ENCODE results near the gene TWF2.

Gene TWF2

DNA sequence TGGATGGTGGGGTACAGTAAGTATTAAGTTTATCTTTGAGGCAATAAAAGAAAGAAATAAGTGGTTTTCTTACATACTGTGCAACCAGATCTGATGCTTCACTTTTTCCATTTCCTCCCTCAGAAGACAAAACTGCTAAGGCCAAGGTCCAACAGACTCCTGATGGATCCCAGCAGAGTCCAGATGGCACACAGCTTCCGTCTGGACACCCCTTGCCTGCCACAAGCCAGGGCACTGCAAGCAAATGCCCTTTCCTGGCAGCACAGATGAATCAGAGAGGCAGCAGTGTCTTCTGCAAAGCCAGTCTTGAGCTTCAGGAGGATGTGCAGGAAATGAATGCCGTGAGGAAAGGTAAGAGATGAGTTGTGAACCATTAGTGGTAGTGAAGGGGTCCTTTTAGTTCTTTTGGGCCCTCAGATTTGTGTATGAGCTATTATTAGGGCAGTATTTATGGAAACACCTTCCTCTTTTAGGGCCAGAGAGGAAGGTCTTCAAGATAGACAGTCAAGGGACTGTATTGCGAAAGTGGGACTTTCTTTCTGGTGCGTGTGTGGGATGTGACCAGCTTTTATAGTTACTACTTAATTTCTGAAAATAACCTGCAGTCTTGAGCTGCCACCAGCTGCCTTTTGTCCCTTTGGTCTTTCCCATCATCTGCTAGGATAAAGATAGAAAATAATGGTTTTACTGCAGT is 36.4 kb downstream of the TWF2 start:
- H3K36me3 ChIP-seq (ENCODE audit: insufficient read depth, low read length), result peaks cover 57% of the 10 kb centered on the region
- no peak for DNase-seq (ENCODE audit: low read depth, low spot score)
- no peak for TF ChIP-seq EZH2 (IDR thresholded peaks at IDR 0.05)
- no peak for TF ChIP-seq POLR2AphosphoS5 (IDR thresholded peaks at IDR 0.05; ENCODE audit: borderline replicate concordance, low read depth, low read length)
- no peak for TF ChIP-seq FOXP2 (optimal IDR thresholded peaks at IDR 0.05; ENCODE audit: control extremely low read depth, extremely low read length, insufficient read depth)
- H3K27ac ChIP-seq, result no peak overlapping the region
- H3K9me3 ChIP-seq (ENCODE audit: low read depth, low read length), result no peaks in the 10 kb centered on the region
- no peak overlapping the region for H3K9ac ChIP-seq (ENCODE audit: insufficient read length)
- H3K4me3 ChIP-seq, result no peak overlapping the region

DNA sequence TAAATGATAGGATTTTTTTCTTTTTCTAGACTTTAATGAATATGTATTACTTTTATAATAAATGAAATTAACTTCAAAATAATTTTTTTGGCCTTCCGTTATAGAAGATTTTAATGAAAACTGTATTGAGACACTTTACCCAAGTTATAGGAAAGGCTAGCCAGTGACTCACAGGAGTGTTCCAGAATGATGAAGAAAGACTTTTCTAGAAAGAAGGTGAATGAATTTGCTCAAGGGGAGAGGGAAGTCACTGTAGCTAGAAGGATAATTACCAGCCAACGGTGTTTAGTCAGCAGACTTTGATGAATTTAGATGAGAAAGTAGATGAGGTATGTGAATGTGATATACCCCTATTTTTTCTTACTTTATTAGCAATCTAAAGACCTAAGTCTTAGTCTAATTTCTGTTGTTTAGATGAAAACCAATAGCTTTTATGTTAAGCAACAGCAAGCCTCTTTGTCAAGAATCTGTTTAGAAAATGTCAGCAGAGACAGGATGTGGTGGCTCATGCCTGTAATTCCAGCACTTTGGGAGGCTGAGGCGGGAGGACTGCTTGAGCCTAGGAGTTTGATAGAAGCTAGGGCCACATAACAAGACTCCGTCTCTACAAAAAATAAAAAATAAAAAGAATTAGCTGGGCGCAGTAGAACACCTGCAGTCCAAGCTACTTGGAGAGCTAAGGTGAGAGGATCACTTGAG is 37.8 kb downstream of the TWF2 start:
- no peak for DNase-seq (ENCODE audit: low read depth, low spot score)
- TF ChIP-seq FOXP2 (optimal IDR thresholded peaks at IDR 0.05; ENCODE audit: control extremely low read depth, extremely low read length, insufficient read depth) (no peak), EZH2 (IDR thresholded peaks at IDR 0.05) (no peak), POLR2AphosphoS5 (IDR thresholded peaks at IDR 0.05; ENCODE audit: borderline replicate concordance, low read depth, low read length) (no peak)
- Histone ChIP-seq H3K4me3 (no peak overlapping the region), H3K9ac (ENCODE audit: insufficient read length) (no peak overlapping the region), H3K9me3 (ENCODE audit: low read depth, low read length) (no peaks in the 10 kb centered on the region), H3K36me3 (ENCODE audit: insufficient read depth, low read length) (peaks cover 49% of the 10 kb centered on the region), H3K27ac (no peak overlapping the region)

DNA sequence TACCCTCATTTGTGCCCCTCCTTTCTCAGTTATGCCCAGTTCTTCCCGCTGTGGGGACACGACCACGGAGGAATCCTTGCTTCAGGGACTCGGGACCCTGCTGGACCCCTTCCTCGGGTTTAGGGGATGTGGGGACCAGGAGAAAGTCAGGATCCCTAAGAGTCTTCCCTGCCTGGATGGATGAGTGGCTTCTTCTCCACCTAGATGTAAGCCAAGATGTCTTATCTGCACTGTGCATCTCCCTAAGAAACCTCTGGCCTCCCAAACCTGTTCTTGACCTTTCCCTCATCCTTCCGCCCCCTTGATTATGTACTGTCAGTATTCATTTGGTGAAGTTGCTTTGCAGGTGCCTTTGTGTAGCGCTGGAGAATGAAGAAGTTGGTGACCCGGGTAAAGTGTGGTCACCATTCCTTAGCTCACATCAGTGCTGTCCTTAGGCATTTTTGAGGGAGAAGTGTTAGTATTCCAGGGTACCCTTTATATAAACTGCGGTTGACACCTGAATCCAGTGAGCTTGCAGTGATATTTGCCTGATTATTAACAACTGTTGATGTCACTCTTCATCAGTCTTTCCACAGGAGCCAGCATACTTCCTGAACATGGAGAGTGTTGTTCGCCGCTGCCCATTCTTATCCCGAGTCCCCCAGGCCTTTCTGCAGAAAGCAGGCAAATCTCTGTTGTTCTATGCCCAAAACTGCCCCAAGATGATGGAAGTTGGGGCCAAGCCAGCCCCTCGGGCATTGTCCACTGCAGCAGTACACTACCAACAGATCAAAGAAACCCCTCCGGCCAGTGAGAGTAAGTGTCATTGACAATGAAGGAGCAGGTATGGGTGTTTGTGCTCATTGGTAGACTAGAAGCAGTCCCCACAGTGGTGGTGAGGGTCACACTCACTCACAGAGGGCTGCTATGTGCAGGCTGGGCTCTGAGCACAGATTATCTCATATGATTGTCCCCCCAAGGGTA is 40.0 kb downstream of the TWF2 start:
- H3K9me3 ChIP-seq (ENCODE audit: low read depth, low read length), result no peaks in the 10 kb centered on the region
- peaks cover 27% of the 10 kb centered on the region for H3K36me3 ChIP-seq (ENCODE audit: insufficient read depth, low read length)
- peak overlapping the region; percentile 83 for H3K4me3 ChIP-seq
- H3K27ac ChIP-seq, result no peak overlapping the region
- TF ChIP-seq POLR2AphosphoS5 (IDR thresholded peaks at IDR 0.05; ENCODE audit: borderline replicate concordance, low read depth, low read length), result no peak
- TF ChIP-seq FOXP2 (optimal IDR thresholded peaks at IDR 0.05; ENCODE audit: control extremely low read depth, extremely low read length, insufficient read depth), result no peak
- no peak for TF ChIP-seq EZH2 (IDR thresholded peaks at IDR 0.05)
- DNase-seq (ENCODE audit: low read depth, low spot score), result no peak
- H3K9ac ChIP-seq (ENCODE audit: insufficient read length), result peak overlapping the region; percentile 83

DNA sequence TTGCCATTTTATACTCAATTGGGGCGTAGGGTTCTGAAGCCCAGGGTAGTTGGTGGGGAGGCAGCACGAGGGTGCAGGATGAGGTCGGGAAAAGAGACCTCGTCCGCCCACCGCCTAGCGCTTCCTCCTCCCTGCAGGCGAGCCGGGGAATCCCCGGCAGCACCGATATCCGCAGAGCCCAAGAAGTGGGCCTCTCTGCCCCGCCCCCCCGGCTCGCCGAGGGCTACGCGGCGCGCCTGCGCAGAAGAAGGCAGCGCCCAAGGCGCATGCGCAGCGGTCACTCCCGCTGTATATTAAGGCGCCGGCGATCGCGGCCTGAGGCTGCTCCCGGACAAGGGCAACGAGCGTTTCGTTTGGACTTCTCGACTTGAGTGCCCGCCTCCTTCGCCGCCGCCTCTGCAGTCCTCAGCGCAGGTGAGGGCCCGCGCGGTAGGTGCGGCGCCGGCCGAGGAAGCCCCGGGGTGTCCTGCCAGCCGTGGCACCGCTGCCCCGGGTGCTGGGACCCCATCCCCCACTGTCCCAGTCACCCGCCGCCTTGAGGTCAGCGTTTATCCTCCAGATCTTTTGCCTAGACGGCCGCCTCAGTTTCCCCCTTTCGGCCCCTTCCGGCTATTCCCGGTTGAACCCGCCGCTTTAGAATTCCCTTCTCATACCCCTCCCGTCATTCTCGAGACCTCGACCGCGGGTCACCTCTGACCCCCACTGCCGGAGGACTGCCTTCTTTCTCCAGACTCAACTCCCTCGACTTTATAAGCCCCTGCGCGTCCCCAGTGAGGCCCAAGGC is 40.9 kb downstream of the TWF2 start, which contains the start of gene ALAS1:
Gene ALAS1, plus strand, starts transcription at position 319 of the 784 bp plus-strand sequence. CDS start 1,082 bp downstream, outside the sequence.
- DNase-seq (ENCODE audit: low read depth, low spot score), result peak; percentile 6

DNA sequence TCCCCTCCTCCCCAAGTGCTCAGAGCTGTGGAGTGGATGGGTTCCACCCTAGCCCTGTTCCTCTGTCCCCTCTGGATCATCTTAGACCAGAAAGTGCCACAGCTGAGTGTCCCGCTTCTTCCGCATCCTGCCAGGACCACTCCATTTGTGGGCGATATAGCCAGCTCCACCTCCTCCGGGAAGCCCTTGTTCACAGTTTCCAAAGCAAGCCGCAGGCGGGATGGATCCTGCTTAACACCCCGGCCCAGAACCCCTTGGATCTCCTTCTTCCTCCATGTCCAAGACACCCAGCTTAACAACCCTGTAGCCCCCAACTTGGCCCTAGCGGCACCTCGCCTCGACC is 41.5 kb downstream of the TWF2 start:
- Histone ChIP-seq H3K9ac (ENCODE audit: insufficient read length) (peak overlapping the region; percentile 37), H3K27ac (no peak overlapping the region)
- TF ChIP-seq EZH2 (IDR thresholded peaks at IDR 0.05), result no peak

More for the DNA sequence above, 40.9 kb downstream of the TWF2 start, which contains the start of gene ALAS1:
- TF ChIP-seq POLR2AphosphoS5 (IDR thresholded peaks at IDR 0.05; ENCODE audit: borderline replicate concordance, low read depth, low read length), result peak; percentile 89
- TF ChIP-seq FOXP2 (optimal IDR thresholded peaks at IDR 0.05; ENCODE audit: control extremely low read depth, extremely low read length, insufficient read depth), result no peak
- Histone ChIP-seq H3K9me3 (ENCODE audit: low read depth, low read length) (no peaks in the 10 kb centered on the region), H3K36me3 (ENCODE audit: insufficient read depth, low read length) (peaks cover 19% of the 10 kb centered on the region), H3K27ac (no peak within 1 kb of the TSS), H3K9ac (ENCODE audit: insufficient read length) (peak within 1 kb of the TSS; percentile 83), H3K4me3 (peak within 1 kb of the TSS; percentile 83)

DNA sequence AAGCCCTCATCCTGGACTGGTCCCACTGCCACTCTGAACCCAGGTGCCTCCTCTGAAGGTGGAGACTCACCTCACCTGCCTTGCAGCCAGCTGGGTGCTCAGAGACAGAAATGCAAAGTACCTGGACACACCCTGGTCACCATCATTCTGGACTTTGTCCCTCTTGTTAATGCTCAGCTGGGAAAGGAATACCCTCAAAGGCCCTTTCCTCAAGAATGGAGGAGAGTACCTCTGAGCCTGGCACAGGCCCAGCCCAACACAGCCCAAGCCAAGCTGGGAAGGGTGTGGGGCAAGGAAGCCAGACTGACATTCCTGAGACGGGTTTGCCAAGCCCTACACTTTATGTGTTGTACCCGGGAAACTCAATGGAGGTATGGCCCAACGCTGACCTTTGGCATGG is 42.0 kb downstream of the TWF2 start:
- Histone ChIP-seq H3K36me3 (ENCODE audit: insufficient read depth, low read length) (peaks cover 10% of the 10 kb centered on the region), H3K9me3 (ENCODE audit: low read depth, low read length) (no peaks in the 10 kb centered on the region), H3K9ac (ENCODE audit: insufficient read length) (no peak overlapping the region), H3K27ac (no peak overlapping the region), H3K4me3 (no peak overlapping the region)
- TF ChIP-seq POLR2AphosphoS5 (IDR thresholded peaks at IDR 0.05; ENCODE audit: borderline replicate concordance, low read depth, low read length), result no peak
- no peak for TF ChIP-seq FOXP2 (optimal IDR thresholded peaks at IDR 0.05; ENCODE audit: control extremely low read depth, extremely low read length, insufficient read depth)
- TF ChIP-seq EZH2 (IDR thresholded peaks at IDR 0.05), result no peak
- DNase-seq (ENCODE audit: low read depth, low spot score), result no peak

More for the DNA sequence above, 41.5 kb downstream of the TWF2 start:
- H3K36me3 ChIP-seq (ENCODE audit: insufficient read depth, low read length), result peaks cover 14% of the 10 kb centered on the region
- no peak for DNase-seq (ENCODE audit: low read depth, low spot score)
- peak overlapping the region; percentile 83 for H3K4me3 ChIP-seq
- no peaks in the 10 kb centered on the region for H3K9me3 ChIP-seq (ENCODE audit: low read depth, low read length)

DNA sequence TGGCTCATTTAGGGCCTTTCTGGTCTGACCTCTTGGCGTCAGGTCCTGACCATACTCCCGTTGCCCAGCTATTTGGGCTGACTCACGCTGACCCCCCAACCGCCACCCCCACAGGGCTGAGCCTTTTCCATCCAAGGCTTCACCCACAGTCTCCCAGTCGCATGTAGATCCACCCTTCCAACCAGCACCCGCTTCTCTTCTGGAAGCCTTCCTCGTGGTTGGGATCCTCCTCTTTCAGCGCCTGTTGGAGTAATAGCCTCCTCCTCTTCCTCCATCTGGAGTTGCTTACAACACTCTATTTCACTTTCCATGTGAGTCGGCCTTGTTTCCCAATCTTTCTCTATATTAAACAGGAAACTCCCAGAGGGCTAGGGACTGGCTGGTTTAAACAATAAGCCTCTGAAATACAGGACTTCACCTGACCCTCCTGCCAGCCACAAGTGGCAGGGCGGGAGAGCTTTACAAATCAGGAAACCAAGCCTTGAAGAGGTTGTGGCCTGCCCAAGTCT is 43.1 kb downstream of the TWF2 start:
- Histone ChIP-seq H3K9ac (ENCODE audit: insufficient read length) (no peak overlapping the region), H3K27ac (no peak overlapping the region), H3K9me3 (ENCODE audit: low read depth, low read length) (no peaks in the 10 kb centered on the region), H3K4me3 (no peak overlapping the region), H3K36me3 (ENCODE audit: insufficient read depth, low read length) (peaks cover 4% of the 10 kb centered on the region; the same call in 1 of the 2 replicates)
- no peak for DNase-seq (ENCODE audit: low read depth, low spot score)
- no peak for TF ChIP-seq EZH2 (IDR thresholded peaks at IDR 0.05)
- TF ChIP-seq POLR2AphosphoS5 (IDR thresholded peaks at IDR 0.05; ENCODE audit: borderline replicate concordance, low read depth, low read length), result no peak
- no peak for TF ChIP-seq FOXP2 (optimal IDR thresholded peaks at IDR 0.05; ENCODE audit: control extremely low read depth, extremely low read length, insufficient read depth)

All from SK-N-MC (cell line).